GM20000 (cell line): Measurements from ENCODE around the gene DDIAS.
"Not testable (repeated sequence)": the region's sequence is repeated elsewhere in the genome, so short reads cannot be mapped to it uniquely, and the experiment has no call there.

Source experiments
- DNase-seq: peaks from one replicate; pipeline ENCODE4 v3.0.0; 2012; ENCODE audit warnings: low spot score
- CTCF ChIP-seq: IDR thresholded peaks from 2 replicates; pipeline ENCODE4 v1.5.1; 2012; ENCODE audit warnings: mild to moderate bottlenecking, control low read depth; ENCODE audit errors: extremely low read depth, missing control alignments

Gene DDIAS

GRCh38 chr11:82942376-82942775, 40.8 kb downstream of the DDIAS start:
- no peak for DNase-seq
- TF ChIP-seq CTCF: no peak

DNA sequence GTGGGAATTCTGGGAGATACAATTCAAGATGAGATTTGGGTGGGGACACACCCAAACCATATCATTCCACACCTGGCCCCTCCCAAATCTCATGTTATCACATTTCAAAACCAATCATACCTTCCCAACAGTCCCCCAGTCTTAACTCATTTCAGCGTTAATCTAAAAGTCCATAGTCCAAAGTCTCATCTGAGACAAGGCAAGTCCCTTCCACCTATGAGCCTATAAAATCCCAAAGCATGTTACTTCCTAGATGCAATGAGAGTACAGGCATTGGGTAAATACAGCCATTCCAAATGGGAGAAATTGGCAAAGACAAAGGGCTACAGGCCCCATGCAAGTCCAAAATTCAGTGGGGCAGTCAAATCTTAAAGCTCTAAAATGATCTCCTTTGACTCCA, 41.9 kb downstream of the DDIAS start:
- not testable (repeated sequence) for DNase-seq

DNA sequence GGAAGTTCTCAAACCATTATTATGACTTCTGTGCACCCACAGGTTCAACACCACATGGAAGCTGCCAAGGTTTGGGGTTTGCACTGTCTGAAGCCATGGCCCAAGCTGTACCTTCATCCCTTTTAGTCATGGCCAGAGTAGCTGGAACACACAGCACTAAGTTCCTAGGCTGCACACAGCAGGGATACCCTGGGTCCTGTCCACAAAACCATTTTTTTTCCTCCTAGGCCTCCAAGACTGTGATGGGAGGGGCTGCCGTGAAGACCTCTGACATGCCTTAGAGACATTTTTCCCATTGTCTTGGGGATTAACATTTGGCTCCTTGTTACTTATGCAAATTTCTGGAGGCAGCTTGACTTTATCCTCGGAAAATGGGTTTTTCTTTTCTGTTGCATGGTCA, 42.7 kb downstream of the DDIAS start:
- TF ChIP-seq CTCF: no peak
- DNase-seq: no peak

DNA sequence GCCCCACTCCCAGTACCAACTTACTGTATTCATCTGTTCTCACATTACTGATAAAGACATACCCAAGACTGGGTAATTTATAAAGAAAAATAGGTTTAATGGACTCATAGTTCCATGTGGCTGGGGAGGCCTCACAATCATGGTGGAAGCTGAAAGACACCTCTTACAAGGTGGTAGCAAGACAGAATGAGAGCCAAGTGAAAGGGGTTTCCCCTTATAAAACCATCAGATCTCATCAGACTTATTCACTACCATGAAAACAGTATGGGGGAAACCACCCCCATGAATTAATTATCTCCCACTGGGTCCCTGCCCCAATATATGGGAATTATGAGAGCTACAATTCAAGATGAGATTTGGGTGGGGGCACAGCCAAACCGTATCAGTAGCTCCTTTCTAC, 43.5 kb downstream of the DDIAS start:
- not testable (repeated sequence) for DNase-seq

DNA sequence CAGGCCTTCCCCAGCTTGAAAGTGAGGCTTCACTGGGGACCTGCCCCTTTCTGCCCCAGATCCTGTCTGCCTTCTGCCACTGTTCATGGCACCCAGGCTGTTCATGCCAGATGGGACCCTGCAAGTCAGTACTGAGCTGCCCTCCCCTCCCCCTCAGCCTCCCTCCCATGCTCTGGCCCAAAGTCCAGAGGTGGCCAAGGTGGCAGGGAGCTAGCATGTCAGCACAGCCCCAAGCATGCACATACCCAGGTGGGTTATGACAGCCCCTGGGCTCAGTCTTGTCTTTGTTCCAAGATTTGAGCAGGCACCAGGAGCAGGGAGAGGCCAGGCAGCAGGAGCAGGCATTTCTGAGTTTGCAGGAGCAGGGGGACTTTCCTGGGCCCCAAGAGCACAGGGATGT, 44.1 kb downstream of the DDIAS start:
- no peak for TF ChIP-seq CTCF
- DNase-seq: no peak

DNA sequence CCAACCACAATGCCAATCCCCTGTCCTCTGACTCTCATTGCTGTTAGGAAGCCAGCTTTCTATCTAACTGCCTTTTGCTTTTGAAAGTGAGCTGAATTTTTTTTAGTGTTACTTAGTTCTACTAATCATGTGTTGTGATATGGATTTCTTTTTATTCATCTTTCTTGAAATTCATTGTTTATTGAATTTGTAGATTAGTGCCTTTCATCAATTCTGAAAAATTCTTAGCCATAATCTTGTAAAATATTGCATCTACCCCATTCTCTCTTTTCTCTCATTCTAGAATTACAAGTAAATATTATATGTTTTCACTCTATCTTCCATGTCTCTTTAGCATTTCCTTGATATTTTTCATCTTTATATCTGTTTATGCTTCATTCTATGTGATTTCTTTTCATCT, 47.8 kb downstream of the DDIAS start:
- no peak for TF ChIP-seq CTCF
- DNase-seq: no peak

- not testable (repeated sequence) for DNase-seq
Measured at GRCh38 chr11:82950502-82950901, 49.0 kb downstream of the DDIAS start.

GRCh38 chr11:82955736-82956453, 54.4 kb downstream of the DDIAS start:
- not testable (repeated sequence) for DNase-seq

GRCh38 chr11:82959987-82960778, 58.6 kb downstream of the DDIAS start:
- TF ChIP-seq CTCF: no peak
- DNase-seq: peak; percentile 48
